HEK293 (cell line): ENCODE results near the gene S100A11.

ENCODE experiments used
- GLI2 ChIP-seq: fragments of 450-650 bp; formaldehyde crosslinking; IDR thresholded peaks from 2 replicates; pipeline ENCODE4; 2017; ENCODE audit warnings: missing biosample characterization, missing genetic modification characterization, low read depth, borderline replicate concordance
- GLIS2 ChIP-seq: fragments of 450-650 bp; formaldehyde crosslinking; IDR thresholded peaks from 2 replicates; pipeline ENCODE4 v1.5.1; 2016; ENCODE audit warnings: missing biosample characterization, missing genetic modification characterization
- KLF7 ChIP-seq: fragments of 450-650 bp; formaldehyde crosslinking; IDR thresholded peaks from 2 replicates; pipeline ENCODE4 v1.5.1; 2016; ENCODE audit warnings: missing biosample characterization, missing genetic modification characterization, borderline replicate concordance
- KLF8 ChIP-seq: fragments of 450-650 bp; formaldehyde crosslinking; IDR thresholded peaks from 2 replicates; pipeline ENCODE4 v1.5.1; 2016; ENCODE audit warnings: missing biosample characterization, missing genetic modification characterization
- REST ChIP-seq: fragments of 450-650 bp; formaldehyde crosslinking; IDR thresholded peaks from 2 replicates; pipeline ENCODE4 v1.5.1; 2016; ENCODE audit warnings: missing biosample characterization, missing genetic modification characterization
- TRIM28 ChIP-seq: IDR thresholded peaks from 2 replicates; pipeline ENCODE4 v1.6.1; 2011; ENCODE audit warnings: low read length, control low read depth, borderline replicate concordance
- YY2 ChIP-seq: fragments of 450-650 bp; formaldehyde crosslinking; IDR thresholded peaks from 2 replicates; pipeline ENCODE4 v1.5.1; 2016; ENCODE audit warnings: missing biosample characterization, missing genetic modification characterization
- ZNF202 ChIP-seq: fragments of 450-650 bp; formaldehyde crosslinking; IDR thresholded peaks from 2 replicates; pipeline ENCODE4 v1.5.1; 2016; ENCODE audit warnings: missing biosample characterization, missing genetic modification characterization, borderline replicate concordance
- ZNF211 ChIP-seq: fragments of 450-650 bp; formaldehyde crosslinking; IDR thresholded peaks from 2 replicates; pipeline ENCODE4 v1.5.1; 2016; ENCODE audit warnings: low read depth, missing biosample characterization, missing genetic modification characterization
- ZNF239 ChIP-seq: fragments of 450-650 bp; formaldehyde crosslinking; IDR thresholded peaks from 2 replicates; pipeline ENCODE4 v1.5.1; 2016; ENCODE audit warnings: missing biosample characterization, missing genetic modification characterization
- ZNF350 ChIP-seq: fragments of 450-650 bp; formaldehyde crosslinking; IDR thresholded peaks from 2 replicates; pipeline ENCODE4 v1.5.0; 2017; ENCODE audit warnings: missing biosample characterization, mild to moderate bottlenecking, missing genetic modification characterization
- ZNF423 ChIP-seq: fragments of 450-650 bp; formaldehyde crosslinking; IDR thresholded peaks from 2 replicates; pipeline ENCODE4 v1.5.1; 2016; ENCODE audit warnings: missing biosample characterization, missing genetic modification characterization
- ZNF449 ChIP-seq: fragments of 450-650 bp; formaldehyde crosslinking; IDR thresholded peaks from 2 replicates; pipeline ENCODE4 v1.5.1; 2017; ENCODE audit warnings: missing biosample characterization, mild to moderate bottlenecking, missing genetic modification characterization, moderate library complexity
- ZNF600 ChIP-seq: fragments of 450-650 bp; formaldehyde crosslinking; IDR thresholded peaks from 2 replicates; pipeline ENCODE4 v1.5.1; 2016; ENCODE audit warnings: missing biosample characterization, missing genetic modification characterization
- ZNF658 ChIP-seq: fragments of 450-650 bp; formaldehyde crosslinking; IDR thresholded peaks from 2 replicates; pipeline ENCODE4; 2016; ENCODE audit warnings: missing biosample characterization, missing genetic modification characterization
- ZNF660 ChIP-seq: fragments of 450-650 bp; IDR thresholded peaks from 2 replicates; pipeline ENCODE4 v1.5.1; 2018; ENCODE audit warnings: missing biosample characterization, mild to moderate bottlenecking, missing genetic modification characterization
- ZNF692 ChIP-seq: fragments of 450-650 bp; formaldehyde crosslinking; IDR thresholded peaks from 2 replicates; pipeline ENCODE4 v1.5.1; 2016; ENCODE audit warnings: missing biosample characterization, missing genetic modification characterization
- ZNF777 ChIP-seq: fragments of 450-650 bp; formaldehyde crosslinking; IDR thresholded peaks from 2 replicates; pipeline ENCODE4 v1.5.1; 2017; ENCODE audit warnings: missing biosample characterization, missing genetic modification characterization, borderline replicate concordance
- ZNF785 ChIP-seq: fragments of 450-650 bp; formaldehyde crosslinking; IDR thresholded peaks from 2 replicates; pipeline ENCODE4 v1.5.1; 2016; ENCODE audit warnings: missing biosample characterization, missing genetic modification characterization
- ZNF830 ChIP-seq: fragments of 450-650 bp; IDR thresholded peaks from 2 replicates; pipeline ENCODE4 v1.5.0; 2018; ENCODE audit warnings: missing biosample characterization, missing genetic modification characterization, low read depth, mild to moderate bottlenecking, moderate library complexity
- TF ChIP-seq, protein P1 (sequence below): fragments of 450-650 bp; formaldehyde crosslinking; IDR thresholded peaks from 2 replicates; pipeline ENCODE4 v1.5.1; 2016; ENCODE audit warnings: missing biosample characterization, missing genetic modification characterization
- TF ChIP-seq, protein P2 (sequence below): fragments of 450-650 bp; formaldehyde crosslinking; IDR thresholded peaks from 2 replicates; pipeline ENCODE4 v1.5.1; 2017; ENCODE audit warnings: missing biosample characterization, missing genetic modification characterization
- TF ChIP-seq, protein P3 (sequence below): fragments of 450-650 bp; formaldehyde crosslinking; IDR thresholded peaks from 2 replicates; pipeline ENCODE4 v1.5.1; 2016; ENCODE audit warnings: missing biosample characterization, missing genetic modification characterization
- TF ChIP-seq, protein P4 (sequence below): fragments of 450-650 bp; formaldehyde crosslinking; IDR thresholded peaks from 2 replicates; pipeline ENCODE4 v1.5.0; 2017; ENCODE audit warnings: missing biosample characterization, missing genetic modification characterization, borderline replicate concordance

Gene S100A11

GRCh38 chr1:151993734-151994496 is 42.9 kb downstream of the S100A11 start, which contains the start of gene S100A10 (continued):
- TF ChIP-seq, protein P1, sequence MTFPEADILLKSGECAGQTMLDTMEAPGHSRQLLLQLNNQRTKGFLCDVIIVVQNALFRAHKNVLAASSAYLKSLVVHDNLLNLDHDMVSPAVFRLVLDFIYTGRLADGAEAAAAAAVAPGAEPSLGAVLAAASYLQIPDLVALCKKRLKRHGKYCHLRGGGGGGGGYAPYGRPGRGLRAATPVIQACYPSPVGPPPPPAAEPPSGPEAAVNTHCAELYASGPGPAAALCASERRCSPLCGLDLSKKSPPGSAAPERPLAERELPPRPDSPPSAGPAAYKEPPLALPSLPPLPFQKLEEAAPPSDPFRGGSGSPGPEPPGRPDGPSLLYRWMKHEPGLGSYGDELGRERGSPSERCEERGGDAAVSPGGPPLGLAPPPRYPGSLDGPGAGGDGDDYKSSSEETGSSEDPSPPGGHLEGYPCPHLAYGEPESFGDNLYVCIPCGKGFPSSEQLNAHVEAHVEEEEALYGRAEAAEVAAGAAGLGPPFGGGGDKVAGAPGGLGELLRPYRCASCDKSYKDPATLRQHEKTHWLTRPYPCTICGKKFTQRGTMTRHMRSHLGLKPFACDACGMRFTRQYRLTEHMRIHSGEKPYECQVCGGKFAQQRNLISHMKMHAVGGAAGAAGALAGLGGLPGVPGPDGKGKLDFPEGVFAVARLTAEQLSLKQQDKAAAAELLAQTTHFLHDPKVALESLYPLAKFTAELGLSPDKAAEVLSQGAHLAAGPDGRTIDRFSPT (tag by site-specific recombination), result 0 out of 2 replicates have a peak, but pooled peaks have one; percentile 22
- TF ChIP-seq REST (tag by site-specific recombination), result no peak
- TF ChIP-seq KLF8 (tag by site-specific recombination), result no peak
- no peak for TF ChIP-seq ZNF785
- TF ChIP-seq ZNF658 (tag by site-specific recombination), result no peak
- peak; percentile 90 for TF ChIP-seq ZNF423 (tag by site-specific recombination)
- TF ChIP-seq TRIM28, result no peak
- TF ChIP-seq YY2 (tag by site-specific recombination), result no peak
- TF ChIP-seq, protein P2, sequence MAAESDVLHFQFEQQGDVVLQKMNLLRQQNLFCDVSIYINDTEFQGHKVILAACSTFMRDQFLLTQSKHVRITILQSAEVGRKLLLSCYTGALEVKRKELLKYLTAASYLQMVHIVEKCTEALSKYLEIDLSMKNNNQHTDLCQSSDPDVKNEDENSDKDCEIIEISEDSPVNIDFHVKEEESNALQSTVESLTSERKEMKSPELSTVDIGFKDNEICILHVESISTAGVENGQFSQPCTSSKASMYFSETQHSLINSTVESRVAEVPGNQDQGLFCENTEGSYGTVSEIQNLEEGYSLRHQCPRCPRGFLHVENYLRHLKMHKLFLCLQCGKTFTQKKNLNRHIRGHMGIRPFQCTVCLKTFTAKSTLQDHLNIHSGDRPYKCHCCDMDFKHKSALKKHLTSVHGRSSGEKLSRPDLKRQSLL, result no peak
- TF ChIP-seq, protein P3, sequence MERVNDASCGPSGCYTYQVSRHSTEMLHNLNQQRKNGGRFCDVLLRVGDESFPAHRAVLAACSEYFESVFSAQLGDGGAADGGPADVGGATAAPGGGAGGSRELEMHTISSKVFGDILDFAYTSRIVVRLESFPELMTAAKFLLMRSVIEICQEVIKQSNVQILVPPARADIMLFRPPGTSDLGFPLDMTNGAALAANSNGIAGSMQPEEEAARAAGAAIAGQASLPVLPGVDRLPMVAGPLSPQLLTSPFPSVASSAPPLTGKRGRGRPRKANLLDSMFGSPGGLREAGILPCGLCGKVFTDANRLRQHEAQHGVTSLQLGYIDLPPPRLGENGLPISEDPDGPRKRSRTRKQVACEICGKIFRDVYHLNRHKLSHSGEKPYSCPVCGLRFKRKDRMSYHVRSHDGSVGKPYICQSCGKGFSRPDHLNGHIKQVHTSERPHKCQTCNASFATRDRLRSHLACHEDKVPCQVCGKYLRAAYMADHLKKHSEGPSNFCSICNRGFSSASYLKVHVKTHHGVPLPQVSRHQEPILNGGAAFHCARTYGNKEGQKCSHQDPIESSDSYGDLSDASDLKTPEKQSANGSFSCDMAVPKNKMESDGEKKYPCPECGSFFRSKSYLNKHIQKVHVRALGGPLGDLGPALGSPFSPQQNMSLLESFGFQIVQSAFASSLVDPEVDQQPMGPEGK, result peak; percentile 33; the same call in 1 of the 2 replicates
- 0 out of 2 replicates have a peak, but pooled peaks have one; percentile 8 for TF ChIP-seq ZNF600 (tag by site-specific recombination)
- TF ChIP-seq, protein P4, sequence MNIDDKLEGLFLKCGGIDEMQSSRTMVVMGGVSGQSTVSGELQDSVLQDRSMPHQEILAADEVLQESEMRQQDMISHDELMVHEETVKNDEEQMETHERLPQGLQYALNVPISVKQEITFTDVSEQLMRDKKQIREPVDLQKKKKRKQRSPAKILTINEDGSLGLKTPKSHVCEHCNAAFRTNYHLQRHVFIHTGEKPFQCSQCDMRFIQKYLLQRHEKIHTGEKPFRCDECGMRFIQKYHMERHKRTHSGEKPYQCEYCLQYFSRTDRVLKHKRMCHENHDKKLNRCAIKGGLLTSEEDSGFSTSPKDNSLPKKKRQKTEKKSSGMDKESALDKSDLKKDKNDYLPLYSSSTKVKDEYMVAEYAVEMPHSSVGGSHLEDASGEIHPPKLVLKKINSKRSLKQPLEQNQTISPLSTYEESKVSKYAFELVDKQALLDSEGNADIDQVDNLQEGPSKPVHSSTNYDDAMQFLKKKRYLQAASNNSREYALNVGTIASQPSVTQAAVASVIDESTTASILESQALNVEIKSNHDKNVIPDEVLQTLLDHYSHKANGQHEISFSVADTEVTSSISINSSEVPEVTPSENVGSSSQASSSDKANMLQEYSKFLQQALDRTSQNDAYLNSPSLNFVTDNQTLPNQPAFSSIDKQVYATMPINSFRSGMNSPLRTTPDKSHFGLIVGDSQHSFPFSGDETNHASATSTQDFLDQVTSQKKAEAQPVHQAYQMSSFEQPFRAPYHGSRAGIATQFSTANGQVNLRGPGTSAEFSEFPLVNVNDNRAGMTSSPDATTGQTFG (tag by site-specific recombination), result no peak
- no peak for TF ChIP-seq ZNF211 (tag by site-specific recombination)
- TF ChIP-seq GLI2 (tag by site-specific recombination), result no peak
- no peak for TF ChIP-seq ZNF692 (tag by site-specific recombination)
- no peak for TF ChIP-seq ZNF239
- TF ChIP-seq ZNF777 (tag by site-specific recombination), result 0 out of 2 replicates have a peak, but pooled peaks have one; percentile 11
- TF ChIP-seq ZNF449 (tag by site-specific recombination), result 0 out of 2 replicates have a peak, but pooled peaks have one; percentile 20
- no peak for TF ChIP-seq ZNF350
- TF ChIP-seq GLIS2, result peak; percentile 80
- TF ChIP-seq ZNF202 (tag by site-specific recombination), result no peak
- TF ChIP-seq KLF7 (tag by site-specific recombination), result peak; percentile 62; the same call in 1 of the 2 replicates
- TF ChIP-seq ZNF660, result peak; percentile 74
- no peak for TF ChIP-seq ZNF830 (tag by site-specific recombination)
